GM23338 (cell line): ENCODE results near the gene HOXA11. TPM values are rescaled to one million over a fixed set of nuclear protein-coding genes. Genes with fewer than 3 reads are reported as not detected.

Experiments used
- ATAC-seq: fragments of 200-7000 bp; cut with Tn5 transposase; 3 replicates; pipeline ENCODE4 v1.9.1; 2020
- DNase-seq: peaks from one replicate; pipeline ENCODE4 v3.0.0-alpha.2; 2015; ENCODE audit warnings: low spot score
- H2AFZ ChIP-seq: fragments of 200-600 bp; sonication (generic); 2 replicates; pipeline ENCODE4 v1.8.0; 2016; ENCODE audit warnings: antibody characterized with exemption, mild to moderate bottlenecking, moderate library complexity
- H3F3A ChIP-seq: fragments of 200-600 bp; sonication (generic); replicated peaks from 2 replicates; pipeline ENCODE4 v1.8.0; 2017; ENCODE audit warnings: antibody characterized with exemption, mixed run types, low read depth
- H3K27ac ChIP-seq: fragments of 200-600 bp; sonication (generic); 2 replicates; pipeline ENCODE4 v1.6.1; 2016; ENCODE audit warnings: low read depth
- H3K27me3 ChIP-seq: fragments of 200-600 bp; sonication (generic); 2 replicates; pipeline ENCODE4 v1.8.0; 2016; ENCODE audit warnings: mild to moderate bottlenecking, mixed run types, moderate library complexity; ENCODE audit not compliant: insufficient read depth
- H3K36me3 ChIP-seq: fragments of 200-600 bp; sonication (generic); 2 replicates; pipeline ENCODE4 v1.8.0; 2016; ENCODE audit warnings: mild to moderate bottlenecking; ENCODE audit not compliant: insufficient read depth
- H3K4me1 ChIP-seq: fragments of 200-600 bp; sonication (generic); 2 replicates; pipeline ENCODE4 v1.8.0; 2016; ENCODE audit warnings: mild to moderate bottlenecking, moderate library complexity; ENCODE audit not compliant: insufficient read depth
- H3K4me2 ChIP-seq: fragments of 200-600 bp; sonication (generic); 2 replicates; pipeline ENCODE4 v1.7.1; 2017; ENCODE audit warnings: mixed run types
- H3K4me3 ChIP-seq: fragments of 200-600 bp; sonication (generic); 2 replicates; pipeline ENCODE4 v1.6.1; 2016; ENCODE audit warnings: mixed run types
- H3K79me2 ChIP-seq: fragments of 200-600 bp; sonication (generic); replicated peaks from 2 replicates; pipeline ENCODE4 v1.8.0; 2017; ENCODE audit warnings: mild to moderate bottlenecking; ENCODE audit not compliant: insufficient read depth
- H3K9me2 ChIP-seq: fragments of 200-600 bp; sonication (generic); 2 replicates; pipeline ENCODE4 v1.8.0; 2017; ENCODE audit not compliant: insufficient read depth
- H4K20me1 ChIP-seq: fragments of 200-600 bp; sonication (generic); replicated peaks from 2 replicates; pipeline ENCODE4 v1.8.0; 2017; ENCODE audit warnings: mild to moderate bottlenecking; ENCODE audit not compliant: insufficient read depth
- H3K27ac Mint-ChIP-seq: 2 replicates; pipeline ENCODE4 v1.8.0; 2020; ENCODE audit warnings: inconsistent platforms, mild to moderate bottlenecking, moderate library complexity, mixed read lengths
- H3K27me3 Mint-ChIP-seq: 3 replicates; pipeline ENCODE4 v1.8.0; 2022; ENCODE audit warnings: low read depth, mild to moderate bottlenecking, moderate library complexity, mixed read lengths, inconsistent platforms; ENCODE audit not compliant: insufficient read depth, poor library complexity
- H3K36me3 Mint-ChIP-seq: 3 replicates; pipeline ENCODE4 v1.8.0; 2021; ENCODE audit warnings: low read depth, mild to moderate bottlenecking, inconsistent platforms, moderate library complexity, mixed read lengths
- H3K4me1 Mint-ChIP-seq: 3 replicates; pipeline ENCODE4 v1.8.0; 2020; ENCODE audit warnings: mild to moderate bottlenecking, inconsistent platforms, mixed read lengths
- H3K4me3 Mint-ChIP-seq: 3 replicates; pipeline ENCODE4 v1.8.0; 2021; ENCODE audit warnings: moderate library complexity, mild to moderate bottlenecking, inconsistent platforms, mixed read lengths
- H3K9me3 Mint-ChIP-seq: 3 replicates; pipeline ENCODE4 v1.8.0; 2020; ENCODE audit warnings: moderate library complexity, mild to moderate bottlenecking, inconsistent platforms, mixed read lengths
- CREB1 ChIP-seq: fragments of 250-450 bp; sonication (Bioruptor Pico); IDR thresholded peaks from 2 replicates; pipeline ENCODE4 v1.5.0; 2020; ENCODE audit warnings: low read depth, mild to moderate bottlenecking, moderate library complexity
- JUNB ChIP-seq: IDR thresholded peaks from one replicate; pipeline ENCODE4 v1.6.1; 2016; ENCODE audit warnings: antibody characterized with exemption; ENCODE audit not compliant: unreplicated experiment
- NANOG ChIP-seq: IDR thresholded peaks from 2 replicates; pipeline ENCODE4 v1.6.1; 2016; ENCODE audit warnings: antibody characterized with exemption, borderline replicate concordance
- STAT1 ChIP-seq: IDR thresholded peaks from one replicate; pipeline ENCODE4 v1.6.1; 2016; ENCODE audit warnings: antibody characterized with exemption; ENCODE audit not compliant: unreplicated experiment
- polyA plus RNA-seq: library from polyadenylated mRNA; unstranded; fragments of >200 nt; fragmentation: Nextera tagmentation; extraction: Ambion mirVana; gene quantifications from 2 replicates; pipeline ENCODE4 v1.2.1, GENCODE V29; 2016
- total RNA-seq: library from RNA; depleted of rRNA; stranded (reverse); fragments of >200 nt; shearing (Covaris generic); gene quantifications from 2 replicates; pipeline ENCODE4 v1.2.3, GENCODE V29; 2014
- TF ChIP-seq, protein P1 (sequence below): fragments of 250-450 bp; sonication (Bioruptor Pico); IDR thresholded peaks from 2 replicates; pipeline ENCODE4 v1.5.0; 2020; ENCODE audit warnings: mild to moderate bottlenecking, moderate library complexity
- TF ChIP-seq, protein P2 (sequence below): IDR thresholded peaks from one replicate; pipeline ENCODE4 v1.6.1; 2018; ENCODE audit warnings: antibody characterized with exemption; ENCODE audit not compliant: unreplicated experiment

The HOXA11 gene
- total and polyA plus RNA-seq, 2 experiments from 2014 or later = not detected

DNA sequence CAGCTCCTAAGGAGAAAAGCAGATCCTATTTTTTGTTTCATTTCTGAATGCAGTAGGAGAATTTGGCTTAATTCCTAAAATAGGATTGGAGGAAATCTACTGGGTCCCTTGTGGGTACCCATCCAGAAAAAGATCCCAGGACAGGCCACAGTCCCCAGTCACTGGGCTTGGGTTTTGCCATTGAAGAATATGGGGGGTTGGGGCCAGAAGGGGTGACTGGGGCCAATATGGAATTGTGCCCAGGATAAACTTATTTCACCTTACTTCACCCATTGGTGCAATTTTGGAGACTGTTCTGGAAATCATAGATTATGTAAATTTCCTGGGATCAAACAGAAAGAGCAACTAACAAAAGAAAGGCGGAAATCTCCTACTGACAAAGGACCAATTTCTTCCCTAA is 46.6 kb downstream of the HOXA11 start (continued):
- TF ChIP-seq, protein P1, sequence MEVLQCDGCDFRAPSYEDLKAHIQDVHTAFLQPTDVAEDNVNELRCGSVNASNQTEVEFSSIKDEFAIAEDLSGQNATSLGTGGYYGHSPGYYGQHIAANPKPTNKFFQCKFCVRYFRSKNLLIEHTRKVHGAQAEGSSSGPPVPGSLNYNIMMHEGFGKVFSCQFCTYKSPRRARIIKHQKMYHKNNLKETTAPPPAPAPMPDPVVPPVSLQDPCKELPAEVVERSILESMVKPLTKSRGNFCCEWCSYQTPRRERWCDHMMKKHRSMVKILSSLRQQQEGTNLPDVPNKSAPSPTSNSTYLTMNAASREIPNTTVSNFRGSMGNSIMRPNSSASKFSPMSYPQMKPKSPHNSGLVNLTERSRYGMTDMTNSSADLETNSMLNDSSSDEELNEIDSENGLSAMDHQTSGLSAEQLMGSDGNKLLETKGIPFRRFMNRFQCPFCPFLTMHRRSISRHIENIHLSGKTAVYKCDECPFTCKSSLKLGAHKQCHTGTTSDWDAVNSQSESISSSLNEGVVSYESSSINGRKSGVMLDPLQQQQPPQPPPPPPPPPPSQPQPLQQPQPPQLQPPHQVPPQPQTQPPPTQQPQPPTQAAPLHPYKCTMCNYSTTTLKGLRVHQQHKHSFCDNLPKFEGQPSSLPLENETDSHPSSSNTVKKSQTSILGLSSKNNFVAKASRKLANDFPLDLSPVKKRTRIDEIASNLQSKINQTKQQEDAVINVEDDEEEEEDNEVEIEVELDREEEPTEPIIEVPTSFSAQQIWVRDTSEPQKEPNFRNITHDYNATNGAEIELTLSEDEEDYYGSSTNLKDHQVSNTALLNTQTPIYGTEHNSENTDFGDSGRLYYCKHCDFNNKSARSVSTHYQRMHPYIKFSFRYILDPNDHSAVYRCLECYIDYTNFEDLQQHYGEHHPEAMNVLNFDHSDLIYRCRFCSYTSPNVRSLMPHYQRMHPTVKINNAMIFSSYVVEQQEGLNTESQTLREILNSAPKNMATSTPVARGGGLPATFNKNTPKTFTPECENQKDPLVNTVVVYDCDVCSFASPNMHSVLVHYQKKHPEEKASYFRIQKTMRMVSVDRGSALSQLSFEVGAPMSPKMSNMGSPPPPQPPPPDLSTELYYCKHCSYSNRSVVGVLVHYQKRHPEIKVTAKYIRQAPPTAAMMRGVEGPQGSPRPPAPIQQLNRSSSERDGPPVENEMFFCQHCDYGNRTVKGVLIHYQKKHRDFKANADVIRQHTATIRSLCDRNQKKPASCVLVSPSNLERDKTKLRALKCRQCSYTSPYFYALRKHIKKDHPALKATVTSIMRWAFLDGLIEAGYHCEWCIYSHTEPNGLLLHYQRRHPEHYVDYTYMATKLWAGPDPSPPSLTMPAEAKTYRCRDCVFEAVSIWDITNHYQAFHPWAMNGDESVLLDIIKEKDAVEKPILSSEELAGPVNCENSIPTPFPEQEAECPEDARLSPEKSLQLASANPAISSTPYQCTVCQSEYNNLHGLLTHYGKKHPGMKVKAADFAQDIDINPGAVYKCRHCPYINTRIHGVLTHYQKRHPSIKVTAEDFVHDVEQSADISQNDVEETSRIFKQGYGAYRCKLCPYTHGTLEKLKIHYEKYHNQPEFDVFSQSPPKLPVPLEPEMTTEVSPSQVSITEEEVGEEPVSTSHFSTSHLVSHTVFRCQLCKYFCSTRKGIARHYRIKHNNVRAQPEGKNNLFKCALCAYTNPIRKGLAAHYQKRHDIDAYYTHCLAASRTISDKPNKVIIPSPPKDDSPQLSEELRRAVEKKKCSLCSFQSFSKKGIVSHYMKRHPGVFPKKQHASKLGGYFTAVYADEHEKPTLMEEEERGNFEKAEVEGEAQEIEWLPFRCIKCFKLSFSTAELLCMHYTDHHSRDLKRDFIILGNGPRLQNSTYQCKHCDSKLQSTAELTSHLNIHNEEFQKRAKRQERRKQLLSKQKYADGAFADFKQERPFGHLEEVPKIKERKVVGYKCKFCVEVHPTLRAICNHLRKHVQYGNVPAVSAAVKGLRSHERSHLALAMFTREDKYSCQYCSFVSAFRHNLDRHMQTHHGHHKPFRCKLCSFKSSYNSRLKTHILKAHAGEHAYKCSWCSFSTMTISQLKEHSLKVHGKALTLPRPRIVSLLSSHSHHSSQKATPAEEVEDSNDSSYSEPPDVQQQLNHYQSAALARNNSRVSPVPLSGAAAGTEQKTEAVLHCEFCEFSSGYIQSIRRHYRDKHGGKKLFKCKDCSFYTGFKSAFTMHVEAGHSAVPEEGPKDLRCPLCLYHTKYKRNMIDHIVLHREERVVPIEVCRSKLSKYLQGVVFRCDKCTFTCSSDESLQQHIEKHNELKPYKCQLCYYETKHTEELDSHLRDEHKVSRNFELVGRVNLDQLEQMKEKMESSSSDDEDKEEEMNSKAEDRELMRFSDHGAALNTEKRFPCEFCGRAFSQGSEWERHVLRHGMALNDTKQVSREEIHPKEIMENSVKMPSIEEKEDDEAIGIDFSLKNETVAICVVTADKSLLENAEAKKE (CRISPR knock-in tag) = no peak

DNA sequence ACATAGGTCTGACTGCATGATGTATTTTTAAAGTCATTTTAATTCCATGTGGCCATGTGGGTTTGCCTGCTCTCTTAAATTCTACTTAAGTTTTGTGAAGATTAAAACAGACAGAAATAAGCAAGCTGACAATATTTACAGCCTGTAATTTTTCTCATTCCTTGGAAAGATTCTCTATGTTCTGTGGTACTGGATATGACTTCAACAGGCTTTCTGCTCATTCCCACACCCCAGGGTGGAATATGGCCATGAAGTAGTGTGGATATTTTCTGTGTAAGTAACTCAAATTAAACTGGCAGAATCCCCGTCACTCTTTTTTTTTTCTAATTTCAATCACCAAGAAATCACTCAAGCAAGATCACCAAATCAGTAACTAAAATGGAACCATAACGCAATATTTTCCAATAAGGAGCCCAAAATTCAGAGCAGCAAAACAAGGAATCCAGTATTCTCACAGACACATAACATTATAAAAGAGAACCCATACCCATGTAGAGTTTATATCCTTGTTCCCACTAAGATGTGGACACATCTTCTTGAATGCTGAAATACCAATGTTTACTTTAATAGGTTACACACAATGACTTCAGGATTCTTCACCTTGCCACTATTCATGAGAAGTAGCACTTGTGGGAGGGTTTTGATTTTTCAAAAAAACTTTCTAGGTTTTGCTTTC is 47.3 kb downstream of the HOXA11 start:
- Mint-ChIP-seq H3K36me3 (no peaks in the 10 kb centered on the region; the same call in 2 of the 3 replicates), H3K27ac (no peak overlapping the region), H3K27me3 (peaks cover 100% of the 10 kb centered on the region), H3K4me3 (no peak overlapping the region), H3K4me1 (peaks cover 16% of the 10 kb centered on the region), H3K9me3 (peaks cover 8% of the 10 kb centered on the region; the same call in 2 of the 3 replicates)
- no peak overlapping the region for H3K27ac ChIP-seq
- H3K36me3 ChIP-seq = no peaks in the 10 kb centered on the region
- no peaks in the 10 kb centered on the region for H3K79me2 ChIP-seq
- peaks cover 62% of the 10 kb centered on the region for H4K20me1 ChIP-seq
- no peak for ATAC-seq
- peaks cover 100% of the 10 kb centered on the region for H3K27me3 ChIP-seq
- DNase-seq = no peak
- H2AFZ ChIP-seq = no peak overlapping the region
- no peak overlapping the region for H3K4me2 ChIP-seq
- H3F3A ChIP-seq = peaks cover 56% of the 10 kb centered on the region
- no peak for TF ChIP-seq STAT1
- TF ChIP-seq NANOG = no peak
- TF ChIP-seq, protein P2, sequence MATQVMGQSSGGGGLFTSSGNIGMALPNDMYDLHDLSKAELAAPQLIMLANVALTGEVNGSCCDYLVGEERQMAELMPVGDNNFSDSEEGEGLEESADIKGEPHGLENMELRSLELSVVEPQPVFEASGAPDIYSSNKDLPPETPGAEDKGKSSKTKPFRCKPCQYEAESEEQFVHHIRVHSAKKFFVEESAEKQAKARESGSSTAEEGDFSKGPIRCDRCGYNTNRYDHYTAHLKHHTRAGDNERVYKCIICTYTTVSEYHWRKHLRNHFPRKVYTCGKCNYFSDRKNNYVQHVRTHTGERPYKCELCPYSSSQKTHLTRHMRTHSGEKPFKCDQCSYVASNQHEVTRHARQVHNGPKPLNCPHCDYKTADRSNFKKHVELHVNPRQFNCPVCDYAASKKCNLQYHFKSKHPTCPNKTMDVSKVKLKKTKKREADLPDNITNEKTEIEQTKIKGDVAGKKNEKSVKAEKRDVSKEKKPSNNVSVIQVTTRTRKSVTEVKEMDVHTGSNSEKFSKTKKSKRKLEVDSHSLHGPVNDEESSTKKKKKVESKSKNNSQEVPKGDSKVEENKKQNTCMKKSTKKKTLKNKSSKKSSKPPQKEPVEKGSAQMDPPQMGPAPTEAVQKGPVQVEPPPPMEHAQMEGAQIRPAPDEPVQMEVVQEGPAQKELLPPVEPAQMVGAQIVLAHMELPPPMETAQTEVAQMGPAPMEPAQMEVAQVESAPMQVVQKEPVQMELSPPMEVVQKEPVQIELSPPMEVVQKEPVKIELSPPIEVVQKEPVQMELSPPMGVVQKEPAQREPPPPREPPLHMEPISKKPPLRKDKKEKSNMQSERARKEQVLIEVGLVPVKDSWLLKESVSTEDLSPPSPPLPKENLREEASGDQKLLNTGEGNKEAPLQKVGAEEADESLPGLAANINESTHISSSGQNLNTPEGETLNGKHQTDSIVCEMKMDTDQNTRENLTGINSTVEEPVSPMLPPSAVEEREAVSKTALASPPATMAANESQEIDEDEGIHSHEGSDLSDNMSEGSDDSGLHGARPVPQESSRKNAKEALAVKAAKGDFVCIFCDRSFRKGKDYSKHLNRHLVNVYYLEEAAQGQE = no peak
- TF ChIP-seq JUNB = no peak
- no peak for TF ChIP-seq CREB1 (CRISPR knock-in tag)
- H3K9me2 ChIP-seq = no peaks in the 10 kb centered on the region
- H3K4me3 ChIP-seq = no peak overlapping the region
- H3K4me1 ChIP-seq = peaks cover 28% of the 10 kb centered on the region
